Umbilical cord (tissue), 2 donors: Measurements from ENCODE around the gene BSN. TPM values are rescaled to one million over a fixed set of nuclear protein-coding genes. Genes with fewer than 3 reads are reported as not detected.

ENCODE experiments used
- DNase-seq: peaks from one replicate; pipeline ENCODE4 v3.0.0-alpha.2; 2015; ENCODE audit warnings: low spot score
- total RNA-seq: library from RNA; depleted of rRNA; stranded (reverse); fragments of >200 nt; gene quantifications from one replicate; pipeline ENCODE4 v1.2.3, GENCODE V29; 2014; ENCODE audit warnings: low replicate concordance; ENCODE audit not compliant: insufficient read depth

BSN gene
- total RNA-seq, 1 donor from 2014 or later: 0.96 TPM

DNA sequence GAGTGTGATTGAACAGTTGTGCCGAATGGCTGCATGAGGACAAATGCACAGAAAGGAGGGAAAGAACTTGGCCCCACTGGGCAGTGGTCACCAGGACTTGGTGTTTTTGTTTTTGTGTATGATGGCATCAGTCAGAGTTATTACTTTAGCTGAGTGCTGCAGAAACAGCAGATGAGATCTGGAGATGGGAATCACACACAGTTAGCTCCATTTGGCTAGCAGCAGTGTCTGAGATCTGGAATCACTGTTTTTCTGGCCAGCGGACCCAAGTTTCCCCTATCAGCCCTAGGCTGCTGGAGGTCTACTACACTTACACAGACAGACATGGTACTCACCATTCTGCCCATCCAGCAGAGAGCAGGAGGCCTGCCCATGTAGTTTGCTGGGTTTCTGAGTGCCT is 74.0 kb downstream of the BSN start:
- no peak for DNase-seq

DNA sequence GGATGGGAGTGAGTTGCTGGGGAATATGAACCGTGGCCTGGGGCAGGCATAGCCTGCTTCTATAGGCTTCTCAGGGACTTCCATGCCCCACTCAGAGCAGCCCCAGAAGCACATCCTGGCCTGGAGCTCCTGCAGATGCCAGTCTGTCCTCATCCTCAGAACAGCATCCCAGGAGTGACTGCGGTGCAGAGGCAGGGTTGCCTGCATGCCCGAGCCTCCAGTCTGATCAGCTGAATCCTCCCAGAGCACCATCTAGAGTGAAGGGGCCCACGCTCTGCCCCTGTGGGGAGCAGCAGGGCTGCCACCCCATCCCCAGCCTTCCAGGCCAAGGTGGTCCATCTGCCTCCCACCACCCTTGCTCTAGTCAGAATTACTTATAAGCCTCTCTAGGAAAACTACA is 75.2 kb downstream of the BSN start:
- DNase-seq: no peak

DNA sequence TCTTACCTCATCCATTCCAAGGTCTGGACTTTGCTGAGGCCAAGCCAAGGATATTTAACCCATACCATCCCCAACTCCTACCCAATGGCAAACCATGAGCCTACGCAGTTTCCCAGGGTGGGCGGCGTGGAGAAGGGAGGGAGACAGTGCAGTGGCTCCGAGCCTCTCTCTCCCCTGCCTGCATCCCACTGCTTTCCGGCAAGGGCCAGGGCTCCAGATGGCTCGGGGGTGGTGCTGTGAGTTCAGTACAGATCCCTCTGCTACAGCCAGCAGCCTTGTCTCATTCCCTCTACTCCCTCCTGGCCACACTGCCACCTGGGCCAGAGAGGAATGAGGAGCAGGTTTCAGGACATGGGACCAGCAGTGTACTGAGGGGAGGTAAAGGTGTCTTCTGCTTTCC is 75.6 kb downstream of the BSN start:
- DNase-seq: no peak

DNA sequence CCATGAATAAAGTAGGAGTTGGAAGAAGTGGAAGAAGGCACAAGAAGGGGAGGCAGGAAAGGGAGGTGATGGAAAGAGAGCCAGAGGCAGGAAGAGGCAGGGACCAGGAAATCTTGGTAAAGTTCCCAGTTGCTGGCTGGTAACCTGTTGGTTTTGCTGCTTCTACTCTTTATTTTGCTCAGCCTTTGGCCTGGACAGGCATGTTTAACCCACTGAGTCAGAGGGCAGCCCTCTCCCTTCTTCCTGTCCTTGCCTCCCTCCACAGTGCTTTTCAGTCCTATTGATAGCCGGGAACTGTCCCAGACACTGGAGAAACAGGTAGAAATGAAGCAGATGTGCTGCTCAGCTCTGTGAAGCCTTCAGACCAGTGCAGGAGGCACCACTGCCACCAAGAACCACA is 76.5 kb downstream of the BSN start:
- DNase-seq: no peak

DNA sequence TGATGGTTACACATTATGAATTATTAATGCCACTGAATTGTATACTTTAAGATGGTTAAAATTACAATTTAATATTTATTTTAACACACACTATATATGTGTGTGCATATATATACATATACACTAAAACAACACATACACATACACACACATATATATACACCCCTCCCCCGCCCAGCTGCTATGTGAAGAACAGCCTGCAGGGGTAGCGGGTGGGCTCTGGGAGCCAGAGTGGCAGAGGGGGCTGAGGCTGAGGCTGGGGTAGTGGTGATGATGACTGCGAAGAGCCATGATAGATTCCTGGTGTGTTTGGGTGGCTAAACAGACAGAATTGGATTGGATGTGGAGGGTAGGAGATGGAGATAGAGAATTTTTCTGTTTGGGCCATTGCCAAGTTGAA is 80.5 kb downstream of the BSN start:
- no peak for DNase-seq

DNA sequence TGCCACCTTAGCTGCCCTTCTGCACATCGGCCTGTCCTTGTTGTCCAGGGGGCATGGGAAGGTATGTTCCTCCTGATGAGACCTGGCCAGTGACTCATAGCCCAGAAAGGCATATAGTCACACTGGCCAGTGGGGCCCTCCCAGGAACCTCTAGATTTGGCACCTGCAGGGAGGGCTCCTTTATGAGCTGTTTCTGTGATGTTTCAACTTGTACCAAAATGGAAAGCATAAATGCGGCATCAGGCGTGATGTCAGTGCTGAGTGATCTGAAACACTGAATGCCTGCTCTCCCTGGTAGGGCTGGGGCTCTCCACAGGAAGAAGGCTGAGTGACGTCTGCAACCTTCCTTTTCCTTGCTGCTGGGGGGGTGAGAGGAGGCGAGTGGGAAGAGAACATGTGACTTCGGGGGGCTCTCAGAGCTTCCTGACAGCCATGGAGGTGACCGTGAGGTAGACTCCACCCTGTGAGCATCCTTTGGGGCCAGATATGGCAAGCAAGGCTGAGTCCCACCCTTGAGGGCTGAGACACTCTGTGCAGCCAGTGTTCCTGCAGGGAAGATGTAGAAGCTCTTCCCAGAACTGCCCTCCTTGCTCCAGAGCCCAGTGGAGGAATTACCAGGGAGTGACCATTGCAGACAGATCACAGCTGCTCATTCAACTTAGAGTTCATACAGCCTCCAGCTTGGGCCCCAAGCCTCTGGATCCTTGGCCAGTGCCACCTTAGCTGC is 82.8 kb downstream of the BSN start:
- DNase-seq: no peak

DNA sequence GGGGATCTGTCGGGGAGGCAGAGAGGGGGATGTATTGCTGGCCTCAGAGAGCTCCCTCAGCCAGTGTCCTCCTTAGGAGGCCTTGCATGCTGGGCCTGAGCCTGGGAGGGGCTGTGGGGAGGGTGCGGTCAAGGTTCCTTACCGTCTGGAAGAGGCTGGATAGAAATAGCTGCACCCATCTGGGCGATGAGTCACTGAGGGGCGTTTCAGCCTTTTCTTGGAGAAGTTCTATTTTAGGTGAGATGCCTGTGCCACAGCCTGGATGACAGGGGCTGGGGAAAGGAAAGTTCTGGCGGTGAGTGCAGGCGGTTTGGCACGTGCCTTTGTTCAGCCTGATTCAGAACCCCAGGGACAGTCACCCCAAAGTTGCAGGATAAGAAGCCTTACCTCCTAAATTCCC is 84.2 kb downstream of the BSN start:
- peak; percentile 80 for DNase-seq

DNA sequence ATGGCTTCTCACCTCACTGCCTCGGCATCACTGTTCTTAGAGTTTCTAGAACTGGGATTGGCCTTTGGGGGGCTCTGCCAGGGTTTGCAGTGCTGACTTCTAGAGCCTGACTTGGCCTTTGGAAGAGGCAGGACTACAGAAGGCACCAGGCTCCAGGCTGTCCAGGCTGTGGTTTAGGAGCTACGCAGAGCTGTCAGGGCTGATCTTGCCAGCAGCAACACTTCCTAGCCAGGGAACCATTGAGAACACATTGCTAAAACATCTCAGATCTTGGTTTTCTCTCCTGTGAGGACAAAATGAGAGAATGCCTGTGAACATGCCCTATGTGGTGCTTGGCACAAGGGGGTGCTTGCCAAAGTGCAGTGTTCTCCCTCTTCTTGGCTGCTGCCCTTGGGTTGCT is 85.3 kb downstream of the BSN start:
- no peak for DNase-seq

DNA sequence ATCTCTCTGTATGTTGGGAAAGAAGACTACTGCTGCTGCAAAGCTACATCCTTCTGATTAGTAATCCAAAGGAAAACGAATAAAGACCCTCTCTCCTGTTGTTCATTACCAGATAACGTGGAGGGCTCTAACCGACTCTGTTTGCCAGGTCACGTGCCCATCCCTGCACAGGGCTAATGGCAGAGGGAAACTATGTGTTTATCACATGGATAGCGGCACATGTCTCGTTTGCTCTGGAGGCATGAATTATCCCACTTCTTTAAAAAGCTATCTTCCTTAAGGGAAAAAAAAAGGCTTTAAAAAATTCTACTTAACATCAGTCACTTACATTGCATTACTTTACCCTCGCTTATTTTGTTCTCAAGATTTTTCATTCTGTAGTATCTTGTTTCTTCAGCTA is 87.0 kb downstream of the BSN start:
- no peak for DNase-seq

DNA sequence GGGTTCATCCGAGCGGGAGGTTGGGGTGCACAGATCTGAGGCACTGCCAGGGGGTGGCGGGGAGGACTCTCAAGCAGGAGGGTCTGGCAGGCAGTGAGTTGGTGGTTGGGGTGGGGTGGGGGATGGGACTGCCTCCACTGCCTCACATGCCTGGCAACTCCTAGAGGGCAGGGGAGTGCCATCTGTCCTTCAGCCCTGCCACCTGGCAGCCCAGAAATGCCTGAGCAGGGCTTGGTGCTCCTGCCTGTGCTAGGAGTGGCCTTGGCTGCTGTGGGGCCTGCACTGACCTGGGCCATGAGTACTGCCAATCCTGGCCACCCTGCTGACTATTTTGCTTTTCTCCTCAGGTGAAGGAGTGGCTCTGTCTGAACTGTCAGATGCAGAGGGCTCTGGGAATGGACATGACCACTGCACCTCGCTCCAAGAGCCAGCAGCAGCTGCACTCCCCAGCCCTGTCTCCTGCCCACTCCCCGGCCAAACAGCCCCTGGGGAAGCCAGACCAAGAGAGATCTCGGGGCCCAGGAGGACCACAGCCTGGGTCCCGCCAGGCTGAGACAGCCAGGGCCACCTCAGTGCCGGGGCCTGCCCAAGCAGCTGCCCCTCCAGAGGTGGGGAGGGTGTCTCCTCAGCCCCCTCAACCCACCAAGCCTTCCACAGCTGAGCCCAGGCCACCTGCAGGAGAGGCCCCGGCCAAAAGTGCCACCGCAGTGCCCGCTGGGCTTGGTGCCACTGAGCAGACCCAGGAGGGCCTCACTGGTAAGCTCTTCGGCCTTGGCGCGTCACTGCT is 87.8 kb downstream of the BSN start:
- DNase-seq: no peak

DNA sequence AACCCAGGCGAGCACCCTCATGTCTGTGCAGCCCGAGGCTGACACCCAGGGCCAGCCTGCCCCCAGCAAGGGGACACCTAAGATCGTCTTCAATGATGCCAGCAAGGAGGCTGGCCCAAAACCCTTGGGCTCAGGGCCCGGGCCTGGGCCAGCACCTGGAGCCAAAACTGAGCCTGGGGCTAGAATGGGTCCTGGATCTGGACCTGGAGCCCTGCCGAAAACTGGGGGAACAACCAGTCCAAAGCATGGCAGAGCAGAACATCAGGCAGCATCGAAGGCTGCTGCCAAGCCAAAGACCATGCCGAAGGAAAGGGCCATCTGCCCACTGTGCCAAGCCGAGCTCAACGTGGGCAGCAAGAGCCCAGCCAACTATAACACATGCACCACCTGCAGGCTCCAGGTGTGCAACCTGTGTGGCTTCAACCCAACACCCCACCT is 88.5 kb downstream of the BSN start:
- DNase-seq: no peak

DNA sequence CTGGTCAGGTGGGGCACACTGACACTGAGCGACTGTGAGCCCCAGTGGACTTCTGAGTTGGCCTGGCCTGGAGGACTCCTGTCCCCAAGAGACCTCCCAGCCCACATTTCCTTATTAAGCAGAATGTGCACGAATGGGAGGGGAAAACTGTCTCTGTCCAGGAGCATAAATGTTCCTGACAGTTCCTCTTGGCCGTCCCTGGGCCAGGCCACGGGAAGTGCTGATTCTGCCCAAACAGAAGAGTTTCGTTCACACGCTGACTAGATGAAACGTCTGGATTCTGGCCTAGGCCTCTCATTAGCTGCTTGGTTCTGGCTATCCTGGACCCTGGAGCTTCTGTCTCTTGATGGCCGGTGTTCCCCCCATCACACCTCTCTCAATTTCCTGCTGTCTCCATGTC is 90.4 kb downstream of the BSN start:
- no peak for DNase-seq

DNA sequence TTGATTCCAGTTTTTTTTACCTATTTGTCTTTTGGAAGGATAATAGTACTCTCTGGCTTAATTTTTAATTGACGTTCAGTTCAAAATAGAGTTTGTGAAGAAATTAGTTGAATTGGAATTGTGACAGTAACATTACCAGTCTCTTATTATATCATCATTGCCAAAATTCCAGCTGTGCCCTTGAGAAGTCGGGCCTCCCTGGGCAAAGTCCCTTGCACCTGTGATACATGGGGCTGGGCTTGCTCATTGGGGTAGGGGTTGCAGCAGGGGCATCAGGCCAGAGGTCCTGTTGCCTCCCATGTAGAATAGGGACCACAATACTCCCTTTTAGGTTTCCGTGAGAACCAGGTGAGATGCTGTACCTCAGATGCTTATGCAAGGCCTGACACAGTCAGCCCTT is 92.0 kb downstream of the BSN start:
- no peak for DNase-seq

DNA sequence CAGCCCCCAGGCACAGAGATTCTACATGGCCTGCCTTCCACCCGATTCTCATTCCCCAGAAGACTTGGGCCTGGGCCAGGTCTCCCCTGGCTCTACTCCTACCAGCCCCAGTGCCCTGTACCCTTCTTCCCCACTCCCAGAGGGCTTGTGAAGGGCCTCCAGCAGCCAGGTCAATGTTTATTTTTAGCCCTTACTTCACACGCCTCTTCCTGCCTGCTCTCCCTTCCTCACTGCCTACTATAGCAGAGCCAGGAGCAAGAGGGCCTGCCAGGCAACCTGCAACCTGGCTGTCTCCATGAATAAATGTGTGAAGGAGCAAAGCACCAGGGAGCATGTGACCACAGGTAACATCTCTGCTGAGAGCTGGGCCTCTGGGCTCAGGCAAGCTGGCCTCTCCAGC is 93.5 kb downstream of the BSN start:
- DNase-seq: no peak

DNA sequence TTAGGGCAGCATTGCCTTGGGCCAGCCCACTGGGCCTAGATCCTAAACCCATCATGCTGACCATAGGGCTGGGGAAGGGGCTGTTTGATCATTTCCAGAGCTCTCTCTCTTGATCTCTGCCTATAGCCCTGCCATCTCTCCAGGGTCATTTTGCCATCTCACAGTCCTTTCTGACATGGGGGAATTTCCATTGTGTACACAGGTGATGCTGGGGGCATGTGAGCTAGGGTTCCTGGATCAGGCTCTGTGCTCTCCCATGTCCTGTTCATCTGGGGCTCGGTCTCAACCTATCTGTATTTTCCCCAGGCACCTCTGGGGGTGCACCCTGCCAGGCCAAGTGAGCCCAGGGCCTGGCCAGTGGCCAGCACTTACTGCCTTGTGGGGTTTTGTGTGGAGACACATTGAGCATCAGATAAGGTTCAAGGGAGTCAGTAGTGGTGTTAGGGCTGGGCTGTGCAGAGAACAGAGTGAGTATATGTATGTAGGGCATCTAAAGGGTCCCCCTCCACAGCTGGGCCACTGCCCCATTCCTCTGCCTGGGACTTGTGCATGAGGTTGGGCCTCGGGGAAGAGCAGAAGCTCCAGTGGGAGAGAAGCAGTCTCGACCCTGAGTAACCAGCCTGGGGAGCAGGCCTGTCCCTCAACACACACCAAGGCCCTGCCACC is 94.2 kb downstream of the BSN start:
- DNase-seq: no peak

DNA sequence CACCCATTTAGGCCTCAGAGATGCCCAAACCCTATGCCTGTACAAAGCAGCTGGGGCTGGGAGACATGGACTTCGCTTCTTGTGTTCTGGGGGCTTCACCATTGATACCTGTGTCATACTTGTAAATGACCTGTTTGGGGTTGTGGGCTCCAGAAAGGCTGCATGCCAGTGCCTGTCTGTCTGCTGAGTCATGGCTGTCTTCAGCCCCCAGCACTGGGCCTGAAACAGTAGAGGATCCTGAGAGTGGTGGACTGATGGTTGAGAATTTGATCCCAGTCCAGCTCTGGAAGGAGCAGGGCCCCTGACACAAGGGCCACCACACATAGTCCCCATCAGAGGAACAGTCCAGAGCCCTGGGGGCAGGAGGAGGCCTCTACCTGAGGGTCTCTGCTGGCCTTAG is 95.3 kb downstream of the BSN start:
- no peak for DNase-seq

DNA sequence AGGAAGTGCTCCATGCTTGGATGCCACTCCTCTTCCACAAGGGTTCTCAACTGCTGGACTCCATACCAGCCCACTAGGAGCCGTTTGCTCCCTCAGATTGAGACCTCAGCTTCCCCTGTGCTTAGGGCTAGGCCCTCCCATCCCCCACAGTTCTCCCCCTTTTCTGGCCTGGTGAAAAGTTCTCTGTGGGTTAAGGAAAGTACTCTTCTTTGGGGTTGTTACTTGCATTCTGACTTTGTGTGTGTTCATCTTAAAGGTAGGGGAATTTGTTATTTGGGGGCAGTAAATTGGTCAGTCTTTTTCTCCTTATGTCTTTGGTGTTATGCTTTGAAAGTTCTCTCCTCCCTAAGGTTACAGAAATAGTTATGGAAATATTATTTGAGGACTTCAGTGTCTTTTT is 95.9 kb downstream of the BSN start:
- DNase-seq: no peak

DNA sequence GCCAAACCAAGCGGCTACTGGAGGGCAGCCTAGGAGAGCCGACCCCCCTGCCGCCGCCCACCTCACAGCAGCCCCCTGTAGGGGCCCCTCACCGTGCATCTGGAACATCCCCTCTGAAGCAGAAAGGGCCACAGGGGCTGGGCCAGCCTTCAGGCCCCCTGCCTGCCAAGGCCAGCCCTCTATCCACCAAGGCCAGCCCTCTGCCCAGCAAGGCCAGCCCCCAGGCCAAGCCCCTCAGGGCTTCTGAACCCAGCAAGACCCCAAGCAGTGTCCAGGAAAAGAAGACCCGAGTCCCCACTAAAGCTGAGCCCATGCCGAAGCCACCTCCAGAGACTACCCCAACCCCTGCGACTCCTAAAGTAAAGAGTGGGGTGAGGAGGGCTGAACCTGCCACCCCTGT is 96.4 kb downstream of the BSN start:
- no peak for DNase-seq

DNA sequence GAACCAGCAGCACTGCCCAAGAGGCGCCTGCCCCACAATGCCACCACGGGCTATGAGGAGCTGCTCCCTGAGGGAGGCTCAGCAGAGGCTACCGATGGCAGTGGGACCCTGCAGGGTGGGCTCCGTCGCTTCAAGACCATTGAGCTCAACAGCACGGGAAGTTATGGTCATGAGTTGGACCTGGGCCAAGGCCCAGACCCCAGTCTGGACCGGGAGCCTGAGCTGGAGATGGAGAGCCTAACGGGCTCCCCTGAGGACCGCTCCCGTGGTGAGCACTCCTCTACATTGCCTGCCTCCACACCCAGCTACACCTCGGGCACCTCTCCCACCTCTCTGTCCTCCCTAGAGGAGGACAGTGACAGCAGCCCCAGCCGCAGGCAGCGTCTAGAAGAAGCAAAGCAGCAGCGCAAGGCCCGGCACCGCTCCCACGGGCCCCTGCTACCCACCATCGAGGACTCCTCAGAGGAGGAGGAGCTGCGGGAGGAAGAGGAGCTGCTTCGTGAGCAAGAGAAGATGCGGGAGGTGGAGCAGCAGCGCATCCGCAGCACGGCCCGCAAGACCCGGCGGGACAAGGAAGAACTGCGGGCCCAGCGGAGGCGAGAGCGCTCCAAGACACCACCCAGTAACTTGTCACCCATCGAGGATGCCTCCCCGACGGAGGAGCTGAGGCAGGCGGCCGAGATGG is 98.1 kb downstream of the BSN start:
- DNase-seq: no peak

DNA sequence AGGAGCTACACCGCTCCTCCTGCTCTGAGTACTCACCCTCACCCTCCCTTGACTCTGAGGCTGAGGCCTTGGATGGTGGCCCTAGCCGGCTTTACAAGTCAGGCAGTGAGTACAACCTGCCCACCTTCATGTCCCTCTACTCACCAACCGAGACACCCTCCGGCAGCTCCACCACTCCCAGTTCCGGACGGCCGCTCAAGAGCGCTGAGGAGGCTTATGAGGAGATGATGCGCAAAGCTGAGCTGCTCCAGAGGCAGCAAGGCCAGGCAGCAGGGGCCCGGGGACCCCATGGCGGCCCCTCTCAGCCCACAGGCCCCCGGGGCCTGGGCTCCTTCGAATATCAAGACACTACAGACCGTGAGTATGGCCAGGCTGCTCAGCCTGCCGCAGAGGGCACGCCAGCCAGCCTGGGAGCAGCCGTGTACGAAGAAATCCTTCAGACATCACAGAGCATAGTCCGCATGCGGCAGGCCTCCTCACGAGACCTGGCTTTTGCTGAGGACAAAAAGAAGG is 98.7 kb downstream of the BSN start:
- DNase-seq: no peak

DNA sequence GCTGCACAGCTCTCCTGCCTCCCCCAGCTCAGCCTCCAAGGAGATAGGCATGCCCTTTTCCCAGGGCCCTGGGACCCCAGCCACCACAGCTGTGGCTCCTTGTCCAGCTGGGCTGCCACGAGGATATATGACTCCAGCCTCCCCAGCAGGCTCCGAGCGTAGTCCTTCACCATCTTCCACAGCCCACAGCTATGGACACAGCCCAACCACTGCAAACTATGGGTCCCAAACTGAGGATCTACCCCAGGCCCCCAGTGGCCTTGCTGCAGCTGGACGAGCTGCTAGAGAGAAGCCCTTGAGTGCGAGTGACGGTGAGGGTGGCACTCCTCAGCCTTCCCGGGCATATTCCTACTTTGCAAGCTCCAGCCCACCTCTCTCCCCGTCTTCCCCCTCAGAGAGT is 99.3 kb downstream of the BSN start:
- no peak for DNase-seq
